Activated CD4-positive, alpha-beta T cell treated with anti-CD3 and anti-CD28 coated beads for 1 hour (primary cell): ENCODE results near the gene RPL4.

Experiments used
- DNase-seq: peaks from one replicate; pipeline ENCODE4 v3.0.0-alpha.2; 2020

RPL4 gene

DNA sequence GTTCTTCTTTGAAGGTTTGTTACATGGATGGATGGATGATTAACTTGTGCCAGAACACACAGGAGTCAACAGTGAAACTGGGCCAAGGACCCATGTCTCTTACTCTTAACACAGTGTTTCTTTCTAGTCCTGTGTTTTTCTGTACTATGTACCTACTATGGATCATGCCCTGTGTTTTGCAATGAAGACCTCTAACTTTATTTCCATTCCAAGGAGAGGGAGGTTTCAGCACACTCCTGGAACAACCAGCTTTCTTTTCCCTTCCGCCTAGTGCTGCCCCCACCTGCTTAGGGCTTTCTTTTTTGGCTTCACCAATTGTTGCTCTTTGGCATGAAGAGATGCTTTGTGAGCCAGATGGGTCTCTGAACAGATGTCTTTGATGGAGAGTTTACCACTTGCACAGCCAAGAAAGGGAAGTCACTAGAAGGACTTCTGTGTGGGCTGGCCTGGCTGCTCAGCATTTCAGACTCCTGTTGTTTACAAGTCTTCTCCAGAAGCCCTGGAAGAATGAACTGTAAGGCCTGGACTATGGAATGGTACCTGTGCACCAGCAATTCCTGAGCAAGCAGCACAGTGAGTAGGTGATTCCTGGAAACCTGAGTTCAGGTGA, 51.6 kb downstream of the RPL4 start:
- DNase-seq = no peak

DNA sequence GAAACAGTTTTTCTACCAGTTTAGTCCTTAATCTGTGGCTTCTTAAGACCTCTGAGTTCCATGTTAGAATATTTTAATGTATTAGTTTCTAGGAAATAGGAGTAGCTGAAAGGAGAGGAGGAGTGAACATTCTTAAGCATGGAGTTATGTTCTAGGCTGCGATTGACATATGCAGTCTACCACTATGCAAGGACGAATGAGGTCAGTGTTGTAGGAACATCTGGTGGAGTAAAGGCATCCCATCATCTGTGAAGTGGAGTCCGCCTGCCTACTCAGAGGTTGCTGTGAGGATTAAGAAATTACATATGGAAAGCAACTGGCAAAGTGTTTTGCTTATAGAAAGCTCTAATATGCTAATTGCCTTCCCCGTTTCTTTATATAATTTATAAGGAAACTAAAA, 52.2 kb downstream of the RPL4 start:
- no peak for DNase-seq
